HG03442 (cell line): ENCODE measurements around the gene CCSER1.
"Not testable (repeated sequence)": the region's sequence is repeated elsewhere in the genome, so short reads cannot be mapped to it uniquely, and the experiment has no call there.

ENCODE experiments used
- ATAC-seq: cut with Tn5 transposase; IDR thresholded peaks from one replicate; pipeline ENCODE4 v1.9.1; 2021; ENCODE audit warnings: mild to moderate bottlenecking, moderate library complexity; ENCODE audit not compliant: unreplicated experiment

The CCSER1 gene

DNA sequence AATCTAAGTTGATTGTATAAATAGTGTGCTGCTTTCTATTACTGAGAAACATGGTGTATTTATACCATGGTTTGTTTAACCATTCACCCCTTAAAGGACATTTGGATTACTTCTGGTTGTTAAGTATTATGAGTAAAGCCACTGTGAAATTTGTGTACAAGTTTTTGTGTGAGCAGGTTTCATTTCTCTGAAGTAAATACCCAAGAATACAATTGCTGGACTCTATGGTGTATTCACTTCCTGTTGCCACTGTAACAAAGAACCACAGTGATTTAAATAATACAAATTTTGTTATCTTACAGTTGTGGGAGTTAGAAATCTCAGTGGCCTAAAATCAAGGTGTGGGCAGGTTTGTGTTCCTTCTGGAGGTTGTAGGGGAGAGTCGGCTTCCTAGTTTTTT lies 869.6 kb downstream of the CCSER1 start:
- no peak for ATAC-seq

DNA sequence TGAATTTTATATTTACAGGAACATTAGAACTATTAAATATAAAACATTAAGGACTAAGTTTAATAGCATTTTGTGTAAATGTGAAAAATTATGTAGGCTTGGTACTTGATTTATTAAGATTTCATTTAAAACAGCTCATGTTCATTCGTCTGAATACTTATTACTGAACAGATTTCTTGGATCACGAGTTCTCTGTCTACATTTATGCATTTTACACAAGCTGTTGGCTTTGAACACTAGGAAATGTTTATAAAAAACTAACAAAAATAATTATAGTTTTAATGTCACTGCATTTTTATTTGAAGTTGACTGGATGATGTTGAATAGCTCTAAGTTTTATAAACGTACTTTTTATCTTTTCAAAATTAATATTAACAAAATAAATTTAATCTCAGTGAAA lies 888.7 kb downstream of the CCSER1 start:
- ATAC-seq = no peak

DNA sequence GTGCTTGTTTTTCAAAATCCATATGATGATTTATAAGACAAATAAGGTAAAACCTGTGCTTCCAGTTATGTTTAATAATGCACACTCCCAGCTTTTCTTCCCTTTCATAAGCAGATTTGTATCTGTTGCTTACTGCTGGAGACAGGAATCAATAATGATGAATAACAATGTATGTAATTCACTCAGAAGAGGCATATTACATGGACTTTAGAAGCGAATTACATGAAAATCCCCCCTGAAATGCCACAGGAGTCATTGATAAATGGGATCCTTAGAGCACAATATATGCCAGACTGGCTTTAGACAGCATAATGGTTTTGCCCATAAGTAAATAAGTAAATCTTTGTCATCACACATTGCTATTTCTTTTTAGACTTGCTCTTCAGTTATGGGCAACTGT lies 892.3 kb downstream of the CCSER1 start:
- no peak for ATAC-seq

DNA sequence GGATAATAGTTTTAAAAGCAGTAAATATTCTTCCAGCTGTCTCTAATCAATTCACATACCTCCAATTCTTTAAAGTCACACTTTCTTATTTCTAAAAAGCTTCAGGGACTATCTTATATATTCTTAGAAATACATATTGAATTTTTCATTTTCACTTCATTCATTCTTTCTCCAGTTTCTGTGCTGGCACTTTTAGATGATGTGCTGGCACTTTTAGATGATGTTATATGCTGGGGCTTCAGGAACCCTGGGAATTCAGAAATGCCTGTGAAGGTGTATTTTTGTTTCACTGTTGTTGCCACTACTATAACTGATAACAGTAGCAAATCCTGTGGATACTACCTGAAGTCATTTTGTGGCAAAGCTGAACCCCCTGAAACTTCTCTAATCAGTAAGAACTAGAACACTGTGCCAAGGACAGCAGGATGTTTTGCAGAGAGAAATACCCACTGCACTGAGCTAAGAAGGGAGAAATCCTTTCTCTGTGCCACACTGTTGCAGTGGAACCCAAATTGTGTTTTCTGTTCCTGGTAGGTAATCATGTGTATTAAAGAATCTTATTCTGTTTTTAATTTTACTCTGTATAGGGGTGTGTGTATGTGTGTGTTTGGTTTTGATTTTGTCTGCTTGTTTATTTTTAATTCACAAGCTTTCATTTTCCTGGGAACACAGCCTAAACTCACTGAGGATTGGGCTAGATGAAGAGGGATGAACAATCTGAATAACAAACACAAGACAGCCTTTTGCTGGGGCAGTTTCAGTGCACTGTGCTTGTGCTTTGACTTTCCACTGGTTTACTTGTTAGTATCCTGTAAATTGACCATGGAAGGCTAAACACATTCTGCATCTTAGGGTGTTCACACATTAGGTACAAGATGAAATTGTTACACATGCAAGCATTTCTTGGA lies 898.3 kb downstream of the CCSER1 start:
- no peak for ATAC-seq

DNA sequence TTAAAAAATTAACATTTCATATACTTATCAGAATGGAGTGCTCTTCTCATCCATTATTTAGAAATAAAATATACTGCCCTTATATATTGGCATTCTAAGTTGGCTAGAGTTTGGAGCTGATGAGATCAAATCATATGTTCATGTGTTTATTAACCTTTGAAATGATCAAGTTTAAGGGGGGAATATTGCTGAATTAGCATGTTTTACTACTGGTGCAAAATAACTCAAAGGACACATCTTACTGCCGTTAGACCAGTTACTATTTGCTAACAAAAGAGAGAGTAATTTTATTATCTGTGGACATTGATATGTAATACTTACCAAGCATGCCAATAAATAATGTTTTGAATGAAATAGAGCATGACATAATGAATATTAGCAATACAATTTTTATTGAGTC lies 901.0 kb downstream of the CCSER1 start:
- no peak for ATAC-seq

DNA sequence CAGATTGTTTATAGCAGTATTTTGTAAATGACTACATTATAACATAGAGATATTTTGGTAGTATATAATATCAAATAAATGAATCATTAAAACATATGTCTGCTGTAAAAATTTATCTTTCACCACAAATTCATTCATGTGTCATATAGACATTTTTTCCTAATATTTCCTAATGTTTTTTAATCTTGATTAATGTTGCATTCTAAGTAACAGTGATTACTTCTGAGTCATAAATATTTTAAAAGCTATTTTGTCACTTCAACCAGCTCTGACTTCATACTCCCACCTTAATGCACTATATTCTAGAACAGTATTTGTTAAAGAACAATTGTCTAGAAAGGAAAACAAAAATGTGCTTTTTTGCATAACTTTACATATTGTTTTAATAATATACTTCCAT lies 904.6 kb downstream of the CCSER1 start:
- ATAC-seq = no peak

DNA sequence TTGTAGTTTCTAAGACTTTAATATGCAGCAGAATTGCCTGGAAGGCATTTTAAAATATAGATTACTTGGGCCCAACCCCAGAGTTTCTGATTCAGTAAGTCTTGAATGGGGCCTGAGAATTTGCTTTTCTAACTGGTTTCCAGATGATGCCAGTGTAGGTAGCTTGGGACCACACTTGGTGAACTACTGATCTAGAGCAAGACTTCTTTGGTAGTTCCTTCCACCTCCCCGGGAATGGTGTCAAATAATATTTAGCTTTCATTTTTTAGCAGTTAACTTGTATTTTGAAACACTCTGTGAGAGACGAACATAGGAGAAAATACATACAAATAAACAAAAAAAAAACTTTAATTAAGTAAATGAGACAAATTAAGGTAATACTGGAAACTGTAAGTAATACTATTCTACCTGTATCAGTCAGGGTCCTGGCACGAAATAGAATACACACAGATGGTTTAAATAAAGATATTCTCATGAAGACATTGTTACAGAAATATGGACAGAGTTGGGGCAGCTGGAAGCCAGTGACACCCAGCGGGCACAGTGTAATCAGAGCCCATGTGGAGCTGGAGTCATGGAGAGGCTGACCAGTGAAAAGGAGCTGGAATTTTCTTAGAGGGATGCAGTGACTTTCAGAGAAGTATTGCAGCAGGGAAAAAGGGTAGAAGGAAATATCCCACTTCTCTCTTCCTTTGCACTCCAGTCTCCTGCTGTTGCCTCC lies 905.7 kb downstream of the CCSER1 start:
- ATAC-seq = no peak

DNA sequence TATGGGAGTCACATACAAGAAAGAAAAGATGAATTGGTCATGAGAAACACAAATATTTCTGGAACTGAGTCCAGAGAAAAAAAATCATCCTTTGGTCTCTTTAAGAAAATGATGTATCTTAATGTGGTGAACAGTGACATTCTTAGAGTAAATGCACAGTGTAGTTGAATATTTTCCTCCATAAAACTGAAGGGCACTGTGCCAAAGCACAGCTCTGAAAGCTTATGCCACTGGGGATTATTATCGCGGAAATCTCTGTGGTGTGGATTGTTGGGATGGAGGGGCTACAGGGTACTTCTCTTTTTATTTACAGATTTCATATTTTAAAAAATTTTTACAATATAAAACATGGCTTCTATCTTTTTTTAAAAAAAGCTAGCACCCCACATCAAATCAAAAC lies 908.1 kb downstream of the CCSER1 start:
- ATAC-seq = no peak

DNA sequence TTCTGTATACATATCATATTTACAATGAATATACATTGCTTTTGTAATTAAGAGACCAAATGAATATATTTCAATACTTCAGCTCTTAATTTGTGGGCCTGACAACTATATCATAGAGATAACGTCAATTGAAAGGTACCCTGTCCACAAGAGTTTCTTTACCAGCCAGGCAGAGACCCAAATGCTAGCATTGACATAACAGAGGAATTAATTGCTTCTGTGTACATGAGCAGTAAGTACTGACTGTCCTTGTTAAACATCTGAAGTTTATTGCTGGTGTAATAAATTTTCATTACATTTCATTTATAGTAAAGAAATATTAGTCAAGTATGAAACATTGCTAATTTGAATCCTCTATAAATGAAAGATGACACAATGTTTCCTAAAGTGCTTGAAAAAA lies 910.8 kb downstream of the CCSER1 start:
- no peak for ATAC-seq

DNA sequence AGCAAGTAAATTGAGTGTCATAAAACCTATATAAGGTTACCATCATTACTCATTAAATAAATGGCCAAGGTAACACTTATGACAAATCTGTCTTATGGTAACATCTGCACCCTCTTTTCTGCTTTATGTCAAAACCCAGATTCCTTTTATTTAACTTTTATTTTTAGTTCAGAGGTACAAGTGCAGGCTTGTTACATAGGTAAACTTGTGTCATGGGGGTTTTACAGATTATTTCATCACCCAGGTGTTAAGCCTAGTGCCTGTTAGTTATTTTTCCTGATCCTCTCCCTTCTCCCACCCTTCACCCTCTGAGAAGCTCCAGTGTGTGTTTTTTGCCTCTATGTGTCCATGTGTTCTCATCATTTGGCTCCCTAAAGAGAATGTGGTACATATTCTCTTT lies 930.7 kb downstream of the CCSER1 start:
- no peak for ATAC-seq

DNA sequence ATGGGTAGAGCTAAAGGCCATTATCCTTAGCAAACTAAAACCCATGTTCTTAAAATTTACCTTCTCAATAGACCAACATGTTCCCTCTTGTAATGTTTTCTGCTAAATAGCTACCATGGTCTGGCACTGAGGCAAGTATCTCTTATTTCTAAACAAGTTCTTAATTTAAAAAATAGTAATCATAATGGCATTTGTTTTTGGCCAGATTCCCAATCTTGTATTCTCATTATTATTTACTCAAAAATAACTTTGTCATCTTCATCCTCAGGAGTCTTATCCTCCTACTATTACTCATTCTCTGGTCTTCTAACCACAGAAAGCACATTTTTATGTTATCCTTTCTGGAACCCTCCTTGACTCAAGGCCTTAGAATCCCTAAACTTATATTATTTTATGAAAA lies 931.2 kb downstream of the CCSER1 start:
- ATAC-seq = no peak

DNA sequence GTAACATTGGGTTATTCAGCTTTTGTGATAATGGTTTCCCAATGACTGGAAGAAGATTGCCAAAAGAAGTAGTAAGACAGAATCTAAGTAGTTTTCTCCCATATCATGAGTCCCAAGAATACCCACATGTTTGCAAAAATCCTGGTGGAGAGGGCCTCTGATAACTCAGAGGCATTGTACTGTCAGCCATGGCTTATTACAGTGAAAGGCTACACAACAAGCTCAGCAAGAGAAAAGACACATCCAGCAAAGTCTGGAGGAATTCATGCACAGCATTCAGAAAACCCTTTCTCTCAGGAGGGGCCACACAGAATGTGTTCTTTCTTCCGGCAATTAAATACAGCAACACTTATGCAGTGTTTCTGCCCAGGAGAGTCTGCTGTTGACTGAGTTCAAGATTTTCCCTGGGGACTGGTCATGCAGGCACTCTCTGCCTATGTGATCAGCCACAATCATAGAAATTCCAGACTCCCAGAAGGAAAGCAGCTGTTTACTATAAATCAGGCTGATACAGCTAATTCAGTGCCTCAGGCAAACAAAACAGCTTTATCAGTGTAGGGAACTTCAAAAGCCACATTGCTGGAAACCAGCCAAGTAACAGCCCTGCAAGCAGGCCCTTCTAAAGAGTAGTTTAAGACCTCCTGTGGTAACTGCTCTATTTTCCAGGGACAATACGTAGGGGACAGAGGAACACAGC lies 937.1 kb downstream of the CCSER1 start:
- no peak for ATAC-seq

DNA sequence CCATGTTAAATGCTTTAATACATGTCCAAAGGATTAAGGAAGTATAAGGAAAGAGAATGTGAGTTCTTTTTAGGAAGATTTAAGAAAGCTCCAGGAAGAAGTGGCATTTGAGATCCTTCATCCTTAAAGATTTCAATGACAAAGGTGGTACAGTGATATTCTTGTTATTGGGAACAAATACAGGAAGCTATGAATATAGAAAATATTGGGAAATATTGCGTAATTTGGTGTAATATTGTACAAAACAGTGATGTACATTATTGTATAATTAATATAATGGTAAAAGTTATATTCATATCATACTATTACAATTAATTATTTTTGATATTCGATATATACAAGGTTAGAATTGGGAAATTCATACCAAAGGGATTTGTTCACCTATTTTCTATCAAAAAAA lies 937.9 kb downstream of the CCSER1 start:
- ATAC-seq = no peak

DNA sequence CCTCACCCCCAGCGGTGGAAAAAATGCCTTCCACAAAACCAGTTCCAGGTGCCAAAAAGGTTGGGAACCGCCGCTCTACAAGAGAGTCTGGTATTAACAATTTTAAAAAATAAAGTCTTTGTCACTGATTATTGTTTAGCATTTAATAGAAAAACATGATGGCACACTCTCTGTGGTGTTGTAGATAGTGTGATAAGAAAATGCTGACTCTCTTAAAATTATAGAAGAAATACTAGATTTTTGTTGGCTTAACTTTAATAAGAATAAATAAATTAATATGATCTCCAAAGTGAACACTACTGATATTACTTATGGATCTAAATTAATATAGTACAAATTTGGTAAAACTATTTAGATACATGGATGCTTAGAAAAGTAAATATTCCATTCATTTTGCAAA lies 943.5 kb downstream of the CCSER1 start:
- ATAC-seq = no peak

DNA sequence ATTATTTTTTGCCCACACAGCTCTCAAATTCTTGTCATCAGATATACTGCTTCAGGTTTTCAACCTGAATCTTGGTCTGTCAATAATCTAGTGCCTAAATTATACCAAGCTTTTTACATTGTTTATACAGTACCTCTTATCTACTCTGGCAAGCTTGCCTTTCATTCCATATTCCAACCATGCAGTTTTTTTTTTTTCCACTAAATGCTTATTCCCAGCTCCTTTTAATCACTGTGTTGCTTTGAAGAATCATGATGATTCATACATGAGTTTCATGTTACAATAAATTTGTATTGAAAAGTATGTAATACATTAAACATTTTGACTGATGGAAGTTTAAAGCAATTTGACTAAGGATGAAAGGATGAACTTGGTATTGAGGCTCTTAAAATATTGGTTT lies 949.0 kb downstream of the CCSER1 start:
- no peak for ATAC-seq

DNA sequence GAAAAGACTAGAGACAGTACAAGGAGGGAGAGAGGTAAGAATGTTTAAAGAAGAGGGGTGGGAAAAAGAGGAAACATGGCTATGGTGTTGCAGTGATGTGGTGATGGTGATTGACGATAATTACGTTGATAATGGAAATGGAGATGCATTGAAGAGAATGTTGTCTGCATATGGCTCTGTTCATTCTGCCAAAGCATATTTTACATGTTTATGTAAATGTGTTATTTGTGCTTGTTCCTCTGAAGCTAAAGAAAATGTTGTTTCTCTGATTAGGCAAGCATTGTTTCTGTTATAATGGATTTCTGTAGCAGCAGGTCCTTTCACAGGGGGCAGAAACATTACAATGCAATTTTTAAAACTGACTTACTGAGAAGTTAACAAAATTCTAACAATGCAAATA lies 958.8 kb downstream of the CCSER1 start:
- ATAC-seq = no peak

DNA sequence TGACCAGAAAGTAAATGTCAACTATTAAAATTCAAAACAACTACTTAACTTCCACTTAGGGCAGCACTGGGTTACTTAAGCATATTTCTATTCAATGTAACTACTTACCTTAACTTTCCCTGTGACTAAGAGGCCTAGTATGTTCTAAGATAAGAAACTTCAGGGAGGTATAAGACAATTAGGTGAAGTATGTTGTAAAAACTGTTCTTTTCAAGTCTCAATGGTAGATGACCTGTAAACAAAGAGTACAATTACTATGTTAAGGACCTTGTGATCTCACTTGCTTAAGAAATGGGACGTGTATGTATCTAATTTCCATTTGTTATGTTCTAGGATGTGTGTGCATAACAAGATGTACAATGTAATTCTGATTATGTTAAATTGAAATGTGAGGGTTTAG lies 960.5 kb downstream of the CCSER1 start:
- ATAC-seq = no peak

DNA sequence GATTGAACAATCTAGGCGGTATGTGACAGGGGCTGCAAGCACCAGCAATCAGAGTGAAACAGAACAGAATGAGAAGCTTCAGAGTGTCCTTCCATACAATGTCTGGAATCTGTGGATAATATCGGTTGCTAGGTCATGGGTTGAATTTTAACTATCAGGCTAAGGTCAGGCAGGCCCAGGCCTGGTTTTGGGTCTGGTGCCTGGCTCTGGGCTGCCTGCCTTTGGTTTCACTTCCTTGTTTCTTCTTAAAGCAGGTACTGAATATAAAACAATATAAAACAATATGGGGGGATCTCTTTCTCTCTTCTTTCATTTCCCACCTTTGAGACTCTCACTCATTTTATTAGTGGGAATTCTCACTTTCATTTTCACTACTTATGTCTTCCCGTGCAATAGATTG lies 962.0 kb downstream of the CCSER1 start:
- no peak for ATAC-seq

DNA sequence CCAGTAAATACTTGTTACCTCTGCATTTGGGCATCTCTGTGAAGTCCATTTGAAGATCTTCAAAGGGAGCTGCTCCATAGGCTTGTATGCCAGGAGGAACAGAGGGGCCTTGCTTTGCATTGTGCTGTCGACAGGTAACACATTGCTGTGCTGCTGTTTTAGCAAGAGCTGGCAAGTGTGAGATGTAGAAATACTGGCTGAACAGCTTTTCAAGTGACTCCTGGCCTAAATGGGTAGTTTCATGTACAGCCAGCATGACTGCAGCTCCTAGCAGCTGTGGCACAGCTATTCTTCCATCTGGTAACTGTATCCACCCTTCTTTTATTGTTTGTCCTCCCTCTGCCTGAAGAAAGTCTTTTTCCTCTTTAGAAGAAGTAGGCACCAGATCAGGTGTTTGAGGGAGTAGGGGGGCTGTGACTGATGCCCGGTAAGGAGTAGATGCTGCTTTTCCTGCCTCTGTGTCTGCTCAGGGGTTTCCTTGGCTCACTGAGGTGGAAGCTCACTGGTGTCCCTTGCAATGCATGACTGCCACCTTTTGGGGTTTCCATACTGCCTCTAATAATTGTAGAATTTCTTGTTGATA lies 965.3 kb downstream of the CCSER1 start:
- no peak for ATAC-seq

DNA sequence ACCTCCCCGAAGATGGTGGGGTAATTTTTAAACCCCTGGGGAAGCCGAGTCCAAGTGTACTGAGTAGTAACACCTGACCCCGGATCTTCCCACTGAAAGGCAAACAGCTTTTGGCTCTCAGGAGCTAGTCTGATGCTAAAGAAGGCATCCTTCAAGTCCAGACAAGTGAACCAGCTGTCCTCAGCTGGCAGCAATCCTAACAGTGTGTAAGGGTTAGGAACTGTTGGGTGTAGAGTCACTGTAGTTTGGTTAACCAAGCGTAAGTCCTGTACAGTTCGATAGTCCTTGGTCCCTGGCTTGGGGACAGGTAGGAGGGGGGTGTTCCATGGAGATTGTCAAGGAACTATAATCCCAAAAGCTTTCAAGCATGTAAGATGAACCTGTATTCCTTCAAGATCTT lies 967.0 kb downstream of the CCSER1 start:
- not testable (repeated sequence) for ATAC-seq

DNA sequence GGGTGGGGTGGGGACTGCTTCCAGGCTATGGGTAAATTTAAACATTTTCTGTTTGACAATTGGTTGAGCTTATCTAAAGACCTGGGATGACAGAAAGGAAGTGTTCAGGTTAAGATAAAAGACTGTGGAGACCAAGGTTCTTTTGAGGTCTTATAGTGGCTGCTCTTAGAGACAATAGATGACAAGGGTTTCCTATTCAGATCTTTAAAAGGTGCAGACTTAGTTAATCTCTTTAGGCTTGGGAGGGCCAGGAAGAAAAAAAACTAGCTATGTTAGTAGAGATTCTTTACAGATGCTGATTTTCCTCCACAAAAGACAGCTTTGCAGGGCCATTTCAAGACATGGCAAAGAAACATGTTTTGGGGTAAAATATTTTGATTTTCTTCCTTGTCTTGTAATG lies 972.5 kb downstream of the CCSER1 start:
- ATAC-seq = no peak
